T-helper 22 cell (primary cell): ENCODE data around the gene PPBP.

Experiments
- DNase-seq: peaks from one replicate; pipeline ENCODE4 v3.0.0-alpha.2; 2020; ENCODE audit warnings: low read depth

Gene PPBP

DNA sequence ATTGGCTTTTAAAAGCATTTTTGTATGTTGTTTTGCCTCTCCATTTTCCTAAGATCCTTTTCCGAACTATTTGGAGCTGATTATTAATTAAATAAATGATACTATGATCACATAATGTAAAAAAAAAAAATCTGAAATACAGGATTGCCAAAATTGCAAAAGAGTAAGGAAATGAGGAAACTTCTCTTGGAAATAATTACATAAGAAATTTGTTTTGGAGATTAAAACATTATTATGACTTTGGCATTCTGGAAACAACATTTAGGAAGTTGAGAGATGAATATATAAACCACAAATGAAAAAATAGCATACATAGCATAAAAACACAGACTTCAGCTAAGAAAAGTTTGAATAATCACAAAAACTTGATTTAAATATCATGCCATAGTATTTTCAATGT is 39.7 kb downstream of the PPBP start:
- DNase-seq = no peak

- DNase-seq = no peak
Observed at GRCh38 chr4:73947239-73947985, 40.6 kb downstream of the PPBP start.

DNA sequence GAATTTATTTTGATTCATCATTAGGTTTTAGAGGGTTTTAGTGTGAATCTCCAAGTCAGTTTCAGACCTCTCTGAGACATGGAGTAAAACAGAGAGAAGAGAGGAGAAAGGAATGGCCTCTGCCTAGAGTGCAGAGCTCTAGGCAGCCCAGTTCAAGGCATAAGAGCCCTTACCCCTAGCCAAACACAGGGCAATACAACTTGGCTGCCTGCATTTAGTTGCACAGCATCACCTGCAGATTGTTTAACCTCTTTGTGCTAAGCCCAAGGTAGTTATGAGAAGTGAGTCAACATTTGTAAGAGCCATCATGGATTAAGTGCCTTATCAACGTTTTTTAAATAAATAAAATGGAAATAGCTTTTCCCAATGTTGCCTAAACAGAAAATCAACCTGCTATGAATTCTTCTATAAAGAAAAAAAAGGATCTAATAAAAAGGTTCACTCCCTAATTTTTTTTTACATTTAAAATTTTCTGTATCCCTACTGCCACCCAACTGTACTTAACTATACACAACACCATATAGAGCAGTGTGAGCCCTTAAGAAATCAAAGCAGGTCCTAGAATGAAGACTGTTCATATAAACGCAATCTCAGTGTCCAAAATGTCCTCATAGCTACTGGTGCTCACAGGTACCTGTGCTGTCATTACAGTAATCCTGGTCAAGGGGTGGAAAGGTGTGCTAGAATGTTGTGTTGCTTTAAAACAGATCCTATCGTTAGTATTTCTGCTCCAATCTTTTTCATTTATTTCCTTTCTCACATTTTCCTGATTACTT is 42.1 kb downstream of the PPBP start:
- DNase-seq = no peak

DNA sequence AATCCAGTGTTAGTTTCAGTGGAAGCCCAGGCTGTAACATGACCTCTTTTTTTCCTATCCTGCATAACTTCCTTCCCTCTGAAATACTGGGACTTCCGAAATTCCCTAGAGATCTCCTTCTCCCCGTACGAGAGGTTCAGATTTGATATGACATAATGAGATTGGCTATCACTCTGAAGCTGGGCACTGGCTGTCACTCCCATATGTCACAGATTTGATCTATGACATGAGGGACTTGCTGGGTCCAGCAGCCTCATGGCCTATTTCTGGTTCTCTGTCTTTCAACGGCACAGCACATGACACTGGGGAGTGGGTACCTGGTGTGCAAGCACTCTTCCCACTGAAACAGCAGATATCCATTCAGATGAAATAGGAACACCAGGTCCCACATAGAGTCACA is 42.9 kb downstream of the PPBP start:
- DNase-seq = no peak

GRCh38 chr4:73944061-73944875 is 43.7 kb downstream of the PPBP start:
- no peak for DNase-seq

DNA sequence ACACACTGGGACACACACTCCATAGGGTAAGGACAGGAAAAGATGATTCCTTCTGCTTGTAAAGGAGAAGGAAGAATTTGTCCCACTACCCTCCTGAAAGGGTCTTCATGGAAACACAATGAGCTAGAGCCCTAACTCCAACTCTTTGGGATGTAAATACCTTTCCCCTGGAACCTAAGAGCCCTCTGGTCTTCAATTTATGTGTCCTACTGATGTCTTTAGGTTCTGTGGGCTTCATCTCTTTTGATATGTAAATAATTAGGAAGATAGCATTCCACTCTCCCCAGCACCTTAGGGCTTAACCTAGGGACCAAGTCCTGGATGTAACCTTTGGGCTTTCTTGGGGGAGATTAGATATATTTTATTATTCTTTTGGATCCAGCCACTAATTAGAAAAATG is 44.4 kb downstream of the PPBP start:
- no peak for DNase-seq

GRCh38 chr4:73936969-73937368 is 51.0 kb downstream of the PPBP start:
- DNase-seq = no peak
